KMS-11 (cell line): Measurements from ENCODE around the gene LDB1.

Source experiments
- H2AFZ ChIP-seq: fragments of 200-600 bp; sonication (generic); 2 replicates; pipeline ENCODE4 v1.6.1; 2016; ENCODE audit warnings: antibody characterized with exemption, mixed run types, low read depth
- H3K27ac ChIP-seq: fragments of 200-600 bp; sonication (generic); 2 replicates; pipeline ENCODE4 v1.6.1; 2016; ENCODE audit warnings: mild to moderate bottlenecking, mixed run types
- H3K27me3 ChIP-seq: fragments of 200-600 bp; sonication (generic); 2 replicates; pipeline ENCODE4 v1.6.1; 2017; ENCODE audit warnings: mild to moderate bottlenecking, low read depth, mixed run types, moderate library complexity; ENCODE audit not compliant: insufficient read depth
- H3K36me3 ChIP-seq: fragments of 200-600 bp; sonication (generic); 2 replicates; pipeline ENCODE4 v1.6.1; 2017; ENCODE audit warnings: mild to moderate bottlenecking, mixed run types; ENCODE audit not compliant: insufficient read depth
- H3K4me1 ChIP-seq: fragments of 200-600 bp; sonication (generic); 2 replicates; pipeline ENCODE4 v1.6.1; 2016; ENCODE audit warnings: mild to moderate bottlenecking, low read depth, mixed run types; ENCODE audit not compliant: poor library complexity, severe bottlenecking
- H3K4me2 ChIP-seq: fragments of 200-600 bp; sonication (generic); 2 replicates; pipeline ENCODE4 v1.7.0; 2016; ENCODE audit warnings: mild to moderate bottlenecking, mixed run types
- H3K4me3 ChIP-seq: fragments of 200-600 bp; sonication (generic); IDR thresholded peaks from 2 replicates; pipeline ENCODE4 v1.6.1; 2017; ENCODE audit warnings: low read depth, low read length, mixed read lengths; ENCODE audit not compliant: insufficient read depth
- H3K79me2 ChIP-seq: fragments of 200-600 bp; sonication (generic); 2 replicates; pipeline ENCODE4 v1.6.1; 2016; ENCODE audit warnings: low read depth, mixed run types; ENCODE audit not compliant: insufficient read depth
- H3K9ac ChIP-seq: fragments of 200-600 bp; sonication (generic); 2 replicates; pipeline ENCODE4 v1.6.1; 2016; ENCODE audit warnings: mild to moderate bottlenecking, mixed run types
- H4K20me1 ChIP-seq: fragments of 200-600 bp; sonication (generic); 2 replicates; pipeline ENCODE4 v1.6.1; 2016; ENCODE audit warnings: mild to moderate bottlenecking, mixed run types; ENCODE audit not compliant: insufficient read depth
- TF ChIP-seq, protein P1 (sequence below): fragments of 200-600 bp; sonication (generic); conservative IDR thresholded peaks from 2 replicates; pipeline ENCODE4 v1.6.1; 2017; ENCODE audit warnings: low read depth, mild to moderate bottlenecking, antibody characterized with exemption, low read length, moderate library complexity, mixed read lengths

LDB1 gene

DNA sequence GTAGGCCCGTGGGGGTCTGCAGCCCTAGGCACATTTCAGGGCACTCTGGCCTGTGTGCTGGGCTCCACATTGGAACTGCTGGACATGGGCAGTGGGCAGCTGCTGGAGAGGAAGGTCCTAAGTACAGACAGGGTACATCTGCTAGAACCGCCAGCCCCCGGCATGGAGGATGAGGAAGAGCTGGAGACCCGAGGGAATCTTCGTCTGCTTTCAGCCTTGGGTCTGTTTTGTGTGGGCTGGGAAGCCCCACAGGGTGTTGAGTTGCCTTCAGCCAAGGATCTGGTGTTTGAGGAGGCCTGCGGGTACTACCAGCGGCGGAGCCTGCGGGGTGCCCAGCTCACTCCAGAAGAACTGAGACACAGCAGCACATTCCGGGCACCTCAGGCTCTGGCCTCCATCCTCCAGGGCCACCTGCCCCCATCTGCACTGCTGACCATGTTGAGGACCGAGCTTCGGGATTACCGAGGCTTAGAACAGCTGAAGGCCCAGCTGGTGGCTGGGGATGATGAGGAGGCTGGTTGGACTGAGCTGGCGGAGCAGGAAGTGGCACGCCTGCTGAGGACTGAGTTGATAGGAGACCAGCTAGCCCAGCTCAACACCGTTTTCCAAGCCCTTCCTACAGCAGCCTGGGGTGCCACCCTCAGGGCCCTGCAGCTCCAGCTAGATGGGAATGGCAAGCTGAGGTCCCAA lies 53.6 kb downstream of the LDB1 start:
- H3K27me3 ChIP-seq = no peaks in the 10 kb centered on the region
- peaks cover 9% of the 10 kb centered on the region for H3K4me1 ChIP-seq
- no peaks in the 10 kb centered on the region for H3K36me3 ChIP-seq
- H2AFZ ChIP-seq = no peak overlapping the region
- H3K4me2 ChIP-seq = peak overlapping the region; percentile 43
- TF ChIP-seq, protein P1, sequence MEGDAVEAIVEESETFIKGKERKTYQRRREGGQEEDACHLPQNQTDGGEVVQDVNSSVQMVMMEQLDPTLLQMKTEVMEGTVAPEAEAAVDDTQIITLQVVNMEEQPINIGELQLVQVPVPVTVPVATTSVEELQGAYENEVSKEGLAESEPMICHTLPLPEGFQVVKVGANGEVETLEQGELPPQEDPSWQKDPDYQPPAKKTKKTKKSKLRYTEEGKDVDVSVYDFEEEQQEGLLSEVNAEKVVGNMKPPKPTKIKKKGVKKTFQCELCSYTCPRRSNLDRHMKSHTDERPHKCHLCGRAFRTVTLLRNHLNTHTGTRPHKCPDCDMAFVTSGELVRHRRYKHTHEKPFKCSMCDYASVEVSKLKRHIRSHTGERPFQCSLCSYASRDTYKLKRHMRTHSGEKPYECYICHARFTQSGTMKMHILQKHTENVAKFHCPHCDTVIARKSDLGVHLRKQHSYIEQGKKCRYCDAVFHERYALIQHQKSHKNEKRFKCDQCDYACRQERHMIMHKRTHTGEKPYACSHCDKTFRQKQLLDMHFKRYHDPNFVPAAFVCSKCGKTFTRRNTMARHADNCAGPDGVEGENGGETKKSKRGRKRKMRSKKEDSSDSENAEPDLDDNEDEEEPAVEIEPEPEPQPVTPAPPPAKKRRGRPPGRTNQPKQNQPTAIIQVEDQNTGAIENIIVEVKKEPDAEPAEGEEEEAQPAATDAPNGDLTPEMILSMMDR = no peak
- no peak overlapping the region for H3K4me3 ChIP-seq
- no peaks in the 10 kb centered on the region for H4K20me1 ChIP-seq
- 0 out of 2 replicates have a peak, but pooled peaks cover 4% of the 10 kb centered on the region for H3K79me2 ChIP-seq
- no peak overlapping the region for H3K27ac ChIP-seq
- peak overlapping the region; percentile 85; the same call in 1 of the 2 replicates for H3K9ac ChIP-seq

DNA sequence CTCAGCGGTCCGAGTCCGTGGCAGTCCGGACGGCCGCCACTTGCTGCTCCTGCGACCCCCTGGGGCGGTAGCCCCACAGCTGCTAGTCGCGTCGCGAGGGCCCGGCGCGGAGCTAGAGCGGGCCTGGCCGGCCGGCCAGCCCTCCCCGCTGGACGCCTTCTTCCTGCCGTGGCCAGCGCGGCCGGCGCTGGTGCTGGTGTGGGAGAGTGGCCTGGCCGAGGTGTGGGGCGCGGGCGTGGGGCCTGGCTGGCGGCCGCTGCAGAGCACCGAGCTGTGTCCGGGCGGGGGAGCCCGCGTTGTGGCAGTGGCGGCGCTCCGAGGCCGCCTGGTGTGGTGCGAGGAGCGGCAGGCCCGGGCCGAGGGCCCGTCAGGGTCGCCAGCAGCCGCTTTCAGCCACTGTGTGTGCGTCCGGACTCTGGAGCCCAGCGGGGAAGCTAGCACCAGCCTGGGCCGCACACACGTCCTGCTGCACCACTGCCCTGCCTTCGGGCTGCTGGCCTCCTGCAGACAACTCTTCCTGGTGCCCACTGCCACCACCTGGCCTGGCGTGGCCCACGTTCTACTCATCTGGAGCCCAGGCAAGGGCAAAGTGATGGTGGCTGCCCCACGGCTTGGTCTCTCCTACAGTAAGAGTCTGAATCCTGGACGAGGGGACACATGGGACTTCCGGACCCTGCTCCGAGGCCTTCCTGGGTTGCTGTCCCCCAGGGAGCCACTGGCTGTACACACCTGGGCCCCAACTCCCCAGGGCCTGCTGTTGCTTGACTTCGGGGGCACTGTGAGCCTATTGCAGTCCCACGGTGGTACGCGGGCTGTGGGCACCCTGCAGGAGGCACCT lies 54.4 kb downstream of the LDB1 start:
- Histone ChIP-seq H4K20me1 (no peaks in the 10 kb centered on the region), H3K4me3 (no peak overlapping the region), H2AFZ (peak overlapping the region; percentile 70), H3K79me2 (0 out of 2 replicates have a peak, but pooled peaks cover 4% of the 10 kb centered on the region), H3K27me3 (no peaks in the 10 kb centered on the region), H3K4me2 (peak overlapping the region; percentile 43), H3K9ac (peak overlapping the region; percentile 85), H3K36me3 (no peaks in the 10 kb centered on the region), H3K4me1 (peaks cover 9% of the 10 kb centered on the region), H3K27ac (peak overlapping the region; percentile 52)
- TF ChIP-seq, protein P1 = no peak

DNA sequence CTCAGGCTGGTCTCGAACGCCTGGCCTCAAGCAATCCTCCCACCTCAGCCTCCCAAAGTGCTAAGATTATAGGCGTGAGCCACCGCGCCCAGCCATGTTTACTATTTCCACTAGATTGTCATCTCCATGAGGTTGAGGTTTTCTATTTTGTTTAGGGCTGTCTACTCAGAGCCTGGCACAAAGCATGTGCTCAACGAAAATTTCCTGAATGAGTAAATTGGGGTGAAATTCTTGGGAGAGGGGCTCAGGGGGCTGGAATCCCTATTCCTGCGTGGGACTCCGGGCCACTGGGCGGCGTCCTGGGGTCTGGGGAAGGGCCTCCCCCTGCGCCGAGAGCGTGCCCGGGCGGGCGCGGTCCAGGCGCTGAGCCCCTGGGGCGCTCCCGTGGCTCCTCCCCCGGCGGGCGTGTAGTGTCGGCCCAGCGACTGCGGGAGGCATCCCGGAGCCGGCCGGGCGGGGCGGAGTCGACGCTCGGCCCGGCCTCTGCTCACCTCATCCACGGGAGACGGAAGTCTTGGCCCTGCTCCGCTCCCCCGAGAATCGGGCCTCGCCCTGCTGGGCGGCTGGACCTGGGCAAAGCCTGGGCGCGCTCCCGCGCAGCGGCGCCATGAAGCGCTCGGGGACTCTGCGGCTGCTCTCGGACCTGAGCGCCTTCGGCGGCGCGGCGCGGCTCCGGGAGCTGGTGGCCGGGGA lies 55.2 kb downstream of the LDB1 start, which contains the start of gene HPS6:
HPS6 (plus strand) TSS at position 482 of the 693 bp plus-strand sequence; CDS start at position 608, 126 bp downstream.
- Histone ChIP-seq H3K4me1 (peaks cover 9% of the 10 kb centered on the region), H3K27me3 (no peaks in the 10 kb centered on the region), H3K79me2 (0 out of 2 replicates have a peak, but pooled peaks cover 4% of the 10 kb centered on the region), H3K9ac (peak within 1 kb of the TSS; percentile 85), H3K36me3 (no peaks in the 10 kb centered on the region), H3K27ac (peak within 1 kb of the TSS; percentile 52), H3K4me3 (no peak within 1 kb of the TSS), H4K20me1 (no peaks in the 10 kb centered on the region), H2AFZ (peak within 1 kb of the TSS; percentile 70), H3K4me2 (peak within 1 kb of the TSS; percentile 43)
- TF ChIP-seq, protein P1 = peak; percentile 29; the same call in 1 of the 2 replicates

DNA sequence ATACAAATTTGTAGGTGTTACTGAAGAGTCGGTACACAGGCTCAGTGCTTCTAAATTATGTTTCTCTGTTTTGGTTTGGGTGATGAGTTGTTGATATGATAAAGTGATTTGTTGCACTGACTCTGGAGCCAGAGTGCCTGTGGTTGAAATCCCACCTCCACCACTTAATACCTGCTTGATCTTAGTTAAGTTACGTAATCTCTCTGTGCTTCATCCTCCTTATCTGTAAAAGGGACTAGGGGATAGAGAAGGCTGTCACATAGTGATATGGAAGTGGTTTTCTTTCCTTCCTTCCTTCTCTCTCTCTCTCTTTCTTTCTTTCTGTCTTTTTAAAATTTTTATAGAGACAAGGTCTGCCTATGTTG lies 55.7 kb downstream of the LDB1 start:
- Histone ChIP-seq H3K27ac (peak overlapping the region; percentile 52), H4K20me1 (no peaks in the 10 kb centered on the region), H3K27me3 (no peaks in the 10 kb centered on the region), H3K9ac (peak overlapping the region; percentile 85; the same call in 1 of the 2 replicates), H2AFZ (peak overlapping the region; percentile 70), H3K4me3 (no peak overlapping the region), H3K4me2 (peak overlapping the region; percentile 43; the same call in 1 of the 2 replicates), H3K36me3 (no peaks in the 10 kb centered on the region), H3K79me2 (0 out of 2 replicates have a peak, but pooled peaks cover 4% of the 10 kb centered on the region), H3K4me1 (peaks cover 9% of the 10 kb centered on the region)
- TF ChIP-seq, protein P1 = no peak
